Esophagus squamous epithelium (tissue), 5 donors: ENCODE results near the gene DHX29. TPM values are rescaled to one million over a fixed set of nuclear protein-coding genes. Genes with fewer than 3 reads are reported as not detected.

Experiments used
- DNase-seq: peaks from one replicate; lab custom pipeline; 2025; lab: John Stamatoyannopoulos, UW
- H3K27ac ChIP-seq, 4 donors: fragments of 200-600 bp; sonication (generic); one replicate each; pipeline ENCODE4 v1.5.1; 2016 to 2019; ENCODE audit warnings: mild to moderate bottlenecking in 1 of 4
- H3K27me3 ChIP-seq, 4 donors: fragments of 200-600 bp; sonication (generic); 1 replicate in 3 of 4; 2 replicates in 1 of 4; pipeline versions ENCODE4 v1.5.1 to v1.6.0; 2017 to 2021; ENCODE audit warnings: antibody characterized with exemption in 1 of 4
- H3K36me3 ChIP-seq, 3 donors: fragments of 200-600 bp; sonication (generic); one replicate each; pipeline ENCODE4 v1.5.1; 2016 to 2019
- H3K4me1 ChIP-seq, 3 donors: fragments of 200-600 bp; sonication (generic); one replicate each; pipeline ENCODE4 v1.5.1; 2017 to 2019
- H3K4me3 ChIP-seq, 4 donors: fragments of 200-600 bp; sonication (generic); 1 replicate in 3 of 4; 2 replicates in 1 of 4; pipeline ENCODE4 v1.5.1; 2016 to 2019; ENCODE audit warnings: mild to moderate bottlenecking in 2 of 4, moderate library complexity in 1 of 4
- H3K9me3 ChIP-seq, 3 donors: fragments of 200-600 bp; sonication (generic); one replicate each; pipeline ENCODE4 v1.5.1; 2016 to 2019
- POLR2A ChIP-seq, 4 donors: fragments of 450-650 bp; IDR thresholded peaks; one replicate each; pipeline ENCODE4 v1.6.1; 2017; ENCODE audit warnings: antibody characterized with exemption in 4 of 4, mild to moderate bottlenecking in 4 of 4, moderate library complexity in 3 of 4
- WGBS, 2 donors: methylation state at CpG; one replicate each; pipeline ENCODE4 v1.1.5; 2018; 5-methylcytosine and 5-hydroxymethylcytosine counted together
- intact Hi-C: fragments of 100-400 bp; cut with DNase I; formaldehyde crosslinking; loops from one replicate; pipeline ENCODE4 v1.15.0; 2022
- total RNA-seq, 4 donors: library from RNA; depleted of rRNA; stranded (reverse); fragments of >200 nt; gene quantifications; one replicate each; pipeline ENCODE4 v1.1.0, GENCODE V29; 2016
- TF ChIP-seq, protein P1 (sequence below), 6 experiments: fragments of 450-650 bp in 4 of 6; fragments of 200-600 bp in 2 of 6; sonication (generic) in 2 of 6; IDR thresholded peaks; one replicate each; pipeline ENCODE4 v1.5.1; 2016 to 2019; ENCODE audit warnings: antibody characterized with exemption in 6 of 6, mild to moderate bottlenecking in 4 of 6, moderate library complexity in 4 of 6
- donor health status: DM: yes; HTN: yes; CAD: no.

The DHX29 gene
- total RNA-seq, 4 donors from 2014 or later: 14.8 to 26.7 (median 26.4) TPM

DNA sequence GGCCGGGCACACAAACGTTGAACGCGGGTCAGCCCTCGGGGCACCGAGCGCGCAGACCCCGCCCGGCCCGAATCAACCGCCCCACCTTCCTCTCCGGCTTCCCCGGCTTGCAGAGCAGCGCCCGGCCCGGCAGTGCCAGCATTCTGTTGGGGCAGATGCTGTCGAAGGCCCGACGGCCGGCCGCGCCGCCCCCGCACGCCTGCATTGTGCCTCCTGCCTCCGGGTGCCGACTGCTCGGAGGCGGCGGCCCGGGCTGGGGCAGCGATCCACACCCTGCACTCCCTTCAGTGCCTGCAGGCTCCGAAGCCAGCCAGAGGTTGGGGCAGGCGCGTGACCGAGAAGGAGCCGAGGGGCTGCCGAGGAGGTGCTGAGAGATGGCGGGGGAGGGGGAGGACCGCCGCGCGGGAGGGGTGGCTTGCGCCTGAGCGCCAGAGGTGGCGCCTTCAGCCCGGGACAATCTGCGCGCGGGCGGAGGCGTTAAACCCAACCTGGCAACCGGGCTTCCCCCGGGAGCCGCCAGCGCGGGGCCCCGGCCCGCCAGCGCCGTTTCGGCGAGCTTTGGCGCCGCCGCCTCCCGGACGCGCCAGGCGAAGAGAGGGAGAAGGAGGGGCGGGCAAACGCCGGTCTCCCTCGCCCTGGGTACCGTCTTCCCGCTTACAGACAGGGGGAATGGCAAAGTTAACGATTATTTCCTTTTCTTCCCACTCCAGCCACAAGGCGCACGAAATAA lies 80.4 kb downstream of the DHX29 start, which contains the start of gene MCIDAS:
MCIDAS (minus strand) TSS at position 382 of the 730 bp plus-strand sequence; CDS start at position 205, 177 bp downstream.
- WGBS, 2 donors: 0% methylated on average over 1 to 3 of the region's 80 CpGs
- H3K4me3 ChIP-seq: peak within 1 kb of the TSS; percentile 38 to 63 (median 47)
- DNase-seq: no peak
- H3K27me3 ChIP-seq: peaks cover 7 to 100% (median 35%) of the 10 kb centered on the region in 4 donors
- intact Hi-C loops: no loop called here
- no peaks in the 10 kb centered on the region for H3K9me3 ChIP-seq
- no peaks in the 10 kb centered on the region for H3K36me3 ChIP-seq
- H3K4me1 ChIP-seq: peaks cover 28 to 47% (median 30%) of the 10 kb centered on the region in 3 donors
- no peak for TF ChIP-seq POLR2A (IDR thresholded peaks at IDR 0.05)
- TF ChIP-seq, protein P1, sequence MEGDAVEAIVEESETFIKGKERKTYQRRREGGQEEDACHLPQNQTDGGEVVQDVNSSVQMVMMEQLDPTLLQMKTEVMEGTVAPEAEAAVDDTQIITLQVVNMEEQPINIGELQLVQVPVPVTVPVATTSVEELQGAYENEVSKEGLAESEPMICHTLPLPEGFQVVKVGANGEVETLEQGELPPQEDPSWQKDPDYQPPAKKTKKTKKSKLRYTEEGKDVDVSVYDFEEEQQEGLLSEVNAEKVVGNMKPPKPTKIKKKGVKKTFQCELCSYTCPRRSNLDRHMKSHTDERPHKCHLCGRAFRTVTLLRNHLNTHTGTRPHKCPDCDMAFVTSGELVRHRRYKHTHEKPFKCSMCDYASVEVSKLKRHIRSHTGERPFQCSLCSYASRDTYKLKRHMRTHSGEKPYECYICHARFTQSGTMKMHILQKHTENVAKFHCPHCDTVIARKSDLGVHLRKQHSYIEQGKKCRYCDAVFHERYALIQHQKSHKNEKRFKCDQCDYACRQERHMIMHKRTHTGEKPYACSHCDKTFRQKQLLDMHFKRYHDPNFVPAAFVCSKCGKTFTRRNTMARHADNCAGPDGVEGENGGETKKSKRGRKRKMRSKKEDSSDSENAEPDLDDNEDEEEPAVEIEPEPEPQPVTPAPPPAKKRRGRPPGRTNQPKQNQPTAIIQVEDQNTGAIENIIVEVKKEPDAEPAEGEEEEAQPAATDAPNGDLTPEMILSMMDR (IDR thresholded peaks at IDR 0.05): peak in 2 of 6 experiments; percentile 9 to 21
- no peak within 1 kb of the TSS for H3K27ac ChIP-seq

DNA sequence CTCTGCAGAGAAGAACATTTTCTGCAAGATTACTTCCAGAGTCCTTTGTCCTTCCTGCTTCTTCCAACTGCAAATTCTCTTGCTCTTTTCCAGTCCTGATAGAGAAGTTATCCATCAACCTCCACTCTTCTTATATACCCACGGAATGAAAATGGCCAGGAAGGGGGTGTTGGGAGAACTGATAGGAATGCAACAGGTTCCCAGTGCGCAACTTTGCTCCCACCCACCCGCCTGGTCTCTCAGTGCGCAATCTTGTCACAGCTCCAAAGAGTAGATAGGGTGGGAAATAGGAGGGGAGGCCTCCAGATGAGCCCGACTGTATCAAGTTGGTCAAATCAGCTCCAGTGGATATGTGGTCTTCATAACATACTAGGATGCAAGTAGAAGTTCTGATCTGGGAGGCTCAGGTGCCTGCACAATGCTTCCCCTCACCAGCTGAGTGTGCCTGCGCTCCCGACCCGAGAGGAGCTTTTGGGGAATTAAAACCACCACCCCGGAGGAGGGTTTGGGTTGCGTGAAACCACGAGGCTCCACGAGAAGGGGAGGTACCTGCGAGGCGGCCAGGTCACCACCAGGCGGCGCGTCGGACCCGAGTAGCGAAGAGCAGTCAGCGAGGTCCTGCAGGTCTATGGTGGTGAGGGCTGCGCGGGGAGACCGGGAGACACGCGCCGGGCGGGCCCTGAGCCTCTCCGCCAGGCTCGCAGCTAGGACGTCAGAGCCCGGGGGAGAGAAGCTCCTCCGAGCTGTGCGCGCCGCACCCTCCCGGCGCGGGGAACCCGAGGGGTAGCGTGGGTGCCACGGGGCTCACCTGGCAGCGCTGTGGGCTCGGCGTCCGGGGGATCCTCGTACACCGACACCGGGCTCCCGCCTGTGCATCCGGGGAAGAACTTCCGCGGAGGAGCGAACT lies 81.2 kb downstream of the DHX29 start:
- intact Hi-C loops: no loop called here
- Histone ChIP-seq H3K27me3 (peaks cover 7 to 100% (median 34%) of the 10 kb centered on the region in 4 donors), H3K9me3 (no peaks in the 10 kb centered on the region), H3K27ac (no peak overlapping the region), H3K4me3 (peak overlapping the region; percentile 38 to 63 (median 47)), H3K36me3 (no peaks in the 10 kb centered on the region), H3K4me1 (peaks cover 20 to 39% (median 22%) of the 10 kb centered on the region in 3 donors)
- WGBS, 2 donors: 6 to 17% methylated on average over 9 to 12 of the region's 54 CpGs
- TF ChIP-seq, protein P1 (IDR thresholded peaks at IDR 0.05): peak in 5 of 6 experiments; percentile 40 to 77 (median 61)
- no peak for TF ChIP-seq POLR2A (IDR thresholded peaks at IDR 0.05)
- no peak for DNase-seq

DNA sequence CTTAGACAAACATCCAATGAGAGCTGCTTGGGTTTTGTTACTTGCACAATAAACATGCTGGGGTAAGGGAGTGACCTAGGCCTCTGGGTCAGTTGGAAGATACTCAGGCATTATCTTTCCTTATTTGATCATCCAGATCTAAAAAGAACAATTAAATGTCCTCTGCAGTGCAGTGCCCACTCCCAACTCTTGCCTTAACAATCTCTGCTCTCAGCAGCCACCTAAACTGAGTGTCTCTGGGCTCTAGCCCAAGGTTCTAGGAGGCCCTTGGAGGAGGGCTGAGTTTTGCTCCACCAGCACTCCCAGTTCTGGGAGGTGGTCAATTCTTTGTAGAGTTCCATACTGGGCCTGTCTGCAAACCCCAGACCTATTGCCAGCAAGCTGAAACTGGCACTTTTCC lies 82.1 kb downstream of the DHX29 start:
- H3K4me1 ChIP-seq: peaks cover 17 to 40% (median 20%) of the 10 kb centered on the region in 3 donors
- H3K27me3 ChIP-seq: peaks cover 4 to 100% (median 40%) of the 10 kb centered on the region in 4 donors
- no peak overlapping the region for H3K27ac ChIP-seq
- no peaks in the 10 kb centered on the region for H3K36me3 ChIP-seq
- TF ChIP-seq POLR2A (IDR thresholded peaks at IDR 0.05): no peak
- TF ChIP-seq, protein P1 (IDR thresholded peaks at IDR 0.05): no peak
- no peak for DNase-seq
- no peaks in the 10 kb centered on the region for H3K9me3 ChIP-seq
- intact Hi-C loops: no loop called here
- no peak overlapping the region for H3K4me3 ChIP-seq

DNA sequence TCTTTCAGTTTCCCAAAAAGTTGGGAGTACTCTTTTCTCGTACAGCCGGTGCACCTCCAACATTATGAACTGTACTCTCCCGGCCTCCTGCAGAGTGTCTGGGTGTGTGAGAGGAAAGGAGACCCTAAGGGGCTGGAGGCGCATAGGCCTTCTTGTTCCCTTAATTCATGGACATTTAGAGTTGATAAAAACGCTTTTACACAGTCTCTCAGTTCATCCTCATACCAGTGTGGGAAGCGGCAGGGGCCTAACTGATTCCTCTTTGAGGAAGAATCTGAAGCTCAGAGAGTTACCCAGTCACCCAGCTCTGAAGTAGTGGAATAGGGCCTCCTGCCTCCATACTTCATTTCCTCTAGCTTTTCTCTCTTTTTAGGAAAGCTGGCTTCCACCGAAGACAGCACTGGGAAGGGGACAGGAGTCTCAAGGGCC lies 83.7 kb downstream of the DHX29 start:
- intact Hi-C loops: no loop called here
- no peak for TF ChIP-seq POLR2A (IDR thresholded peaks at IDR 0.05)
- TF ChIP-seq, protein P1 (IDR thresholded peaks at IDR 0.05): no peak
- no peak for DNase-seq
- H3K27me3 ChIP-seq: peaks cover 0 to 98% (median 37%) of the 10 kb centered on the region in 4 donors
- WGBS, 2 donors: 36 to 72% methylated on average over 5 to 7 of the region's 7 CpGs
- H3K4me3 ChIP-seq: peak overlapping the region in 1 of 4 donors; percentile 27
- no peaks in the 10 kb centered on the region for H3K36me3 ChIP-seq
- no peaks in the 10 kb centered on the region for H3K9me3 ChIP-seq
- H3K27ac ChIP-seq: no peak overlapping the region
- peaks cover 17 to 47% (median 22%) of the 10 kb centered on the region in 3 donors for H3K4me1 ChIP-seq
